NCI-H1048 (cell line): Measurements from ENCODE around the gene NTRK2.

Source experiments
- DNase-seq: peaks from one replicate; lab custom pipeline; 2025; lab: John Stamatoyannopoulos, UW

The NTRK2 gene

GRCh38 chr9:84681516-84682285 is 12.2 kb downstream of the NTRK2 start:
- no peak for DNase-seq

GRCh38 chr9:84686068-84686467 is 16.5 kb downstream of the NTRK2 start:
- no peak for DNase-seq

GRCh38 chr9:84688956-84689355 is 19.4 kb downstream of the NTRK2 start:
- no peak for DNase-seq

- no peak for DNase-seq
These were observed 22.1 kb downstream of the NTRK2 start for GRCh38 chr9:84691634-84692033.

- DNase-seq = no peak
These were observed 24.7 kb downstream of the NTRK2 start for GRCh38 chr9:84694248-84694647.

- DNase-seq = no peak
These were observed 27.5 kb downstream of the NTRK2 start for GRCh38 chr9:84697042-84697441.

- no peak for DNase-seq
These were observed 28.1 kb downstream of the NTRK2 start for GRCh38 chr9:84697509-84698114.

GRCh38 chr9:84698323-84698722 is 28.8 kb downstream of the NTRK2 start:
- no peak for DNase-seq

GRCh38 chr9:84699984-84700383 is 30.5 kb downstream of the NTRK2 start:
- no peak for DNase-seq

- DNase-seq = no peak
These were observed 32.3 kb downstream of the NTRK2 start for GRCh38 chr9:84701801-84702200.

- no peak for DNase-seq
These were observed 32.9 kb downstream of the NTRK2 start for GRCh38 chr9:84702471-84702870.

- DNase-seq = no peak
These were observed 34.3 kb downstream of the NTRK2 start for GRCh38 chr9:84703793-84704192.

GRCh38 chr9:84705128-84705527 is 35.6 kb downstream of the NTRK2 start:
- no peak for DNase-seq

GRCh38 chr9:84708400-84708799 is 38.9 kb downstream of the NTRK2 start:
- no peak for DNase-seq

GRCh38 chr9:84709056-84709455 is 39.5 kb downstream of the NTRK2 start:
- DNase-seq = no peak

- no peak for DNase-seq
These were observed 41.3 kb downstream of the NTRK2 start for GRCh38 chr9:84710701-84711397.

GRCh38 chr9:84711398-84711777 is 41.9 kb downstream of the NTRK2 start:
- no peak for DNase-seq

GRCh38 chr9:84711936-84712335 is 42.4 kb downstream of the NTRK2 start:
- peak; percentile 10 for DNase-seq

GRCh38 chr9:84716217-84716616 is 46.7 kb downstream of the NTRK2 start:
- no peak for DNase-seq

GRCh38 chr9:84718476-84718875 is 48.9 kb downstream of the NTRK2 start:
- no peak for DNase-seq

- DNase-seq = no peak
These were observed 53.0 kb downstream of the NTRK2 start for GRCh38 chr9:84722388-84722989.

GRCh38 chr9:84723426-84723825 is 53.9 kb downstream of the NTRK2 start:
- no peak for DNase-seq

GRCh38 chr9:84731696-84732095 is 62.2 kb downstream of the NTRK2 start:
- no peak for DNase-seq
